ENCODE data around the gene CLTA. TPM values are rescaled to one million over a fixed set of nuclear protein-coding genes. Genes with fewer than 3 reads are reported as not detected.
"Not testable (repeated sequence)": the region's sequence is repeated elsewhere in the genome, so short reads cannot be mapped to it uniquely, and the experiment has no call there.

CLTA gene
- total RNA-seq, 2 donors from 2014 or later = 210 to 259 TPM

DNA sequence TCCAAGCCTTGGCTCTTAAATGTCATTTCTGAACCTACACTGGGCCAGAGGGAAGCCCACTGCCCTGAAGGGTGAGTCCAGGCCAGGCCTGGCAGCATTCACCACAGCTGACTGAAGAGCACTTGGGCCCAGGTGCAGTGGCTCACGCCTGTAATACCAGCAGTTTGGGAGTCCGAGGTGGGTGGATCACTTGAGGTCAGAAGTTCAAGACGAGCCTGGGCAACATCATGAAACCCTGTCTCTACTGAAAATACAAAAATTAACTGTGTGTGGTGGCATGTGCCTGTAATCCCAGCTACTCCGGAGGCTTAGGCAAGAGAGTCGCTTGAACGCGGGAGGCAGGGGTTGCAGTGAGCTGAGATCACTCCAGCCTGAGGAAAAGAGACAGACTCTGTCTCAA lies 16.4 kb upstream of the CLTA start:
- Histone ChIP-seq H3K9me3 (no peaks in the 10 kb centered on the region), H3K4me3 (no peak overlapping the region), H3K4me1 (replicated peaks) (no peaks in the 10 kb centered on the region), H3K27ac (no peak overlapping the region), H3K27me3 (replicated peaks; ENCODE audit: insufficient read depth) (no peaks in the 10 kb centered on the region), H3K36me3 (no peaks in the 10 kb centered on the region)
- no peak for DNase-seq (ENCODE audit: low spot score)
- intact Hi-C loops (cut with DNase I) = no loop called here
- no peak for TF ChIP-seq POLR2A (IDR thresholded peaks at IDR 0.05)
- TF ChIP-seq, protein P1, sequence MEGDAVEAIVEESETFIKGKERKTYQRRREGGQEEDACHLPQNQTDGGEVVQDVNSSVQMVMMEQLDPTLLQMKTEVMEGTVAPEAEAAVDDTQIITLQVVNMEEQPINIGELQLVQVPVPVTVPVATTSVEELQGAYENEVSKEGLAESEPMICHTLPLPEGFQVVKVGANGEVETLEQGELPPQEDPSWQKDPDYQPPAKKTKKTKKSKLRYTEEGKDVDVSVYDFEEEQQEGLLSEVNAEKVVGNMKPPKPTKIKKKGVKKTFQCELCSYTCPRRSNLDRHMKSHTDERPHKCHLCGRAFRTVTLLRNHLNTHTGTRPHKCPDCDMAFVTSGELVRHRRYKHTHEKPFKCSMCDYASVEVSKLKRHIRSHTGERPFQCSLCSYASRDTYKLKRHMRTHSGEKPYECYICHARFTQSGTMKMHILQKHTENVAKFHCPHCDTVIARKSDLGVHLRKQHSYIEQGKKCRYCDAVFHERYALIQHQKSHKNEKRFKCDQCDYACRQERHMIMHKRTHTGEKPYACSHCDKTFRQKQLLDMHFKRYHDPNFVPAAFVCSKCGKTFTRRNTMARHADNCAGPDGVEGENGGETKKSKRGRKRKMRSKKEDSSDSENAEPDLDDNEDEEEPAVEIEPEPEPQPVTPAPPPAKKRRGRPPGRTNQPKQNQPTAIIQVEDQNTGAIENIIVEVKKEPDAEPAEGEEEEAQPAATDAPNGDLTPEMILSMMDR (IDR thresholded peaks at IDR 0.05) = no peak
- no peak for TF ChIP-seq POLR2AphosphoS5 (IDR thresholded peaks at IDR 0.05)
- 74% methylated on average over 7 of the region's 7 CpGs for WGBS

GRCh38 chr9:36174731-36175130 lies 16.0 kb upstream of the CLTA start:
- no peaks in the 10 kb centered on the region for H3K36me3 ChIP-seq
- intact Hi-C loops (cut with DNase I) = no loop called here
- no peak for DNase-seq (ENCODE audit: low spot score)
- H3K27me3 ChIP-seq (replicated peaks; ENCODE audit: insufficient read depth) = no peaks in the 10 kb centered on the region
- no peaks in the 10 kb centered on the region for H3K9me3 ChIP-seq
- no peaks in the 10 kb centered on the region for H3K4me1 ChIP-seq (replicated peaks)
- H3K27ac ChIP-seq = no peak overlapping the region
- no peak for TF ChIP-seq POLR2A (IDR thresholded peaks at IDR 0.05)
- TF ChIP-seq, protein P1 (IDR thresholded peaks at IDR 0.05) = no peak
- no peak for TF ChIP-seq POLR2AphosphoS5 (IDR thresholded peaks at IDR 0.05)
- no peak overlapping the region for H3K4me3 ChIP-seq
- 56% methylated on average over 3 of the region's 3 CpGs for WGBS

- DNase-seq (ENCODE audit: low spot score); H3K9me3 ChIP-seq; H3K36me3 ChIP-seq; H3K27ac ChIP-seq; H3K27me3 ChIP-seq (replicated peaks; ENCODE audit: insufficient read depth); H3K4me1 ChIP-seq (replicated peaks); intact Hi-C loops (cut with DNase I); H3K4me3 ChIP-seq: not testable (repeated sequence)
- 89% methylated on average over 3 of the region's 3 CpGs for WGBS
Observed at GRCh38 chr9:36175209-36175608, 15.5 kb upstream of the CLTA start.

DNA sequence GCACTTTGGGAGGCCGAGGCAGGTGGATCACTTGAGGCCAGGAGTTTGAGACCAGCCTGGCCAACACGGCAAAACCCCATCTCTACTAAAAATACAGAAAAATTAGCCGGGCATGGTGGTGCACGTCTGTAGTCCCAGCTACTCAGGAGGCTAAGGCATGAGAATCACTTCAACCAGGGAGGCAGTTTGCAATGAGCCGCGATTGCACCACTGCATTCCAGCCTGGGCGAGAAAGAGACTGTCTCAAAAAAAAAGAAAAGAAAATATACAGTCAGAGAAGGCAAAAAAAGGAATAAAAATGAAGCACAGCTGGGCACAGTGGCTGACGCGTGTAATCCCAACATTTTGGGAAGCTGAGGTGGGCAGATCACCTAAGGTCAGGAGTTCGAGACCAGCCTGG lies 14.2 kb upstream of the CLTA start:
- 94% methylated on average over 10 of the region's 10 CpGs for WGBS
- H3K9me3 ChIP-seq; H3K27ac ChIP-seq; H3K4me3 ChIP-seq; intact Hi-C loops (cut with DNase I); H3K4me1 ChIP-seq (replicated peaks); H3K36me3 ChIP-seq; DNase-seq (ENCODE audit: low spot score); H3K27me3 ChIP-seq (replicated peaks; ENCODE audit: insufficient read depth): not testable (repeated sequence)

- H3K9me3 ChIP-seq = no peaks in the 10 kb centered on the region
- 60% methylated on average over 4 of the region's 4 CpGs for WGBS
- TF ChIP-seq POLR2A (IDR thresholded peaks at IDR 0.05) = no peak
- no peak for TF ChIP-seq POLR2AphosphoS5 (IDR thresholded peaks at IDR 0.05)
- TF ChIP-seq, protein P1 (IDR thresholded peaks at IDR 0.05) = no peak
- no peaks in the 10 kb centered on the region for H3K4me1 ChIP-seq (replicated peaks)
- no peak for DNase-seq (ENCODE audit: low spot score)
- H3K36me3 ChIP-seq = no peaks in the 10 kb centered on the region
- no peak overlapping the region for H3K4me3 ChIP-seq
- H3K27me3 ChIP-seq (replicated peaks; ENCODE audit: insufficient read depth) = no peaks in the 10 kb centered on the region
- intact Hi-C loops (cut with DNase I) = no loop called here
- no peak overlapping the region for H3K27ac ChIP-seq
Observed at GRCh38 chr9:36177571-36177970, 13.2 kb upstream of the CLTA start.

DNA sequence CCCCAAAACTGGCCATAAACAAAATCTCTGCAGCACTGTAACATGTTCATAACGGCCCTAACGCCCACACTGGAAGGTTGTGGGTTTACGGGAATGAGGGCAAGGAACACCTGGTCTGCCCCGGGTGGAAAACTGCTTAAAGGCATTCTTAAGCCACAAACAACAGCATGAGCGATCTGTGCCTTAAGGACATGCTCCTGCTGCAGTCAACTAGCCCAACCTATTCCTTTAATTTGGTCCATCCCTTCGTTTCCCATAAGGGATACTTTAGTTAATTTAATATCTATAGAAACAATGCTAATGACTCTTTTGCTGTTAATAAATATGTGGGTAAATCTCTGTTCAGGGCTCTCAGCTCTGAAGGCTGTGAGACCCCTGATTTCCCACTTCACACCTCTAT lies 10.5 kb upstream of the CLTA start:
- H3K4me3 ChIP-seq; H3K4me1 ChIP-seq (replicated peaks); H3K27ac ChIP-seq; intact Hi-C loops (cut with DNase I); DNase-seq (ENCODE audit: low spot score); H3K27me3 ChIP-seq (replicated peaks; ENCODE audit: insufficient read depth); H3K36me3 ChIP-seq; H3K9me3 ChIP-seq: not testable (repeated sequence)
- 83% methylated on average over 6 of the region's 6 CpGs for WGBS

DNA sequence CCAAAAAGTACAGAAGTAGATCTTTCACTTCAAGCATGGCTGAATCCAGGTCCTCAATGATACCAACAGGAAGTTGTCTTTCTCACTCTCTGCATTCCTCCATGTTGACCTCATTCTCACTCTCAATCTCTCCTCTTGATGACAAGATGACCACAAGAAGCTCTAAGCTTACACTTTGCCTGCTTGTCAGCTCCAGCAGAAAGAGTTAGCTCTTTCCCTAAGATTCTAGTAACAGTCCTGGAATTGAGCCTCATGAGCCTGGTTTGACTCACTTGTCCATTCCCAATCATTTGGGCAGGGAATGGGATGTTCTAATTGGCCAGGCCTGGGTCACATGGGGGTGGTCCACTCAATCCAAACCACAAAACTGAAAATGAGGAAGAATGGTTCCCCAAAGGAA lies 3.3 kb upstream of the CLTA start:
- no peak for TF ChIP-seq POLR2A (IDR thresholded peaks at IDR 0.05)
- TF ChIP-seq POLR2AphosphoS5 (IDR thresholded peaks at IDR 0.05) = no peak
- TF ChIP-seq, protein P1 (IDR thresholded peaks at IDR 0.05) = no peak
- Histone ChIP-seq H3K27me3 (replicated peaks; ENCODE audit: insufficient read depth) (no peaks in the 10 kb centered on the region), H3K4me3 (no peak overlapping the region), H3K36me3 (no peaks in the 10 kb centered on the region), H3K9me3 (no peaks in the 10 kb centered on the region), H3K27ac (no peak overlapping the region), H3K4me1 (replicated peaks) (peaks cover 5% of the 10 kb centered on the region)
- intact Hi-C loops (cut with DNase I) = no loop called here
- no peak for DNase-seq (ENCODE audit: low spot score)

Data from prostate gland (tissue), 2 donors.